ENCODE results near the gene RASGEF1C.

The RASGEF1C gene

GRCh38 chr5:180140079-180140554, 68.9 kb downstream of the RASGEF1C start:
- no peaks in the 10 kb centered on the region for H3K36me3 Mint-ChIP-seq (ENCODE audit: low read depth)
- TF ChIP-seq CTCF (IDR thresholded peaks at IDR 0.05; ENCODE audit: unreplicated experiment in 3 of 3) = no peak
- H3K27me3 Mint-ChIP-seq (ENCODE audit: low read depth) = peaks cover 15% of the 10 kb centered on the region
- H3K27ac Mint-ChIP-seq = no peak overlapping the region
- no peaks in the 10 kb centered on the region for H3K9me3 Mint-ChIP-seq
- H3K4me1 Mint-ChIP-seq = no peaks in the 10 kb centered on the region
- no peak overlapping the region for H3K4me3 Mint-ChIP-seq

- Mint-ChIP-seq H3K36me3 (ENCODE audit: low read depth) (no peaks in the 10 kb centered on the region), H3K4me1 (no peaks in the 10 kb centered on the region), H3K4me3 (no peak overlapping the region), H3K27me3 (ENCODE audit: low read depth) (peaks cover 20% of the 10 kb centered on the region), H3K9me3 (no peaks in the 10 kb centered on the region), H3K27ac (no peak overlapping the region)
- no peak for TF ChIP-seq CTCF (IDR thresholded peaks at IDR 0.05; ENCODE audit: unreplicated experiment in 3 of 3)
Measured at GRCh38 chr5:180139731-180140055, 69.3 kb downstream of the RASGEF1C start.

GRCh38 chr5:180138976-180139730, 69.9 kb downstream of the RASGEF1C start:
- TF ChIP-seq CTCF (IDR thresholded peaks at IDR 0.05; ENCODE audit: unreplicated experiment in 3 of 3) = no peak
- Mint-ChIP-seq H3K4me3 (no peak overlapping the region), H3K27ac (no peak overlapping the region)

GRCh38 chr5:180138214-180138975, 70.6 kb downstream of the RASGEF1C start:
- Mint-ChIP-seq H3K9me3 (no peaks in the 10 kb centered on the region), H3K36me3 (ENCODE audit: low read depth) (no peaks in the 10 kb centered on the region), H3K4me3 (no peak overlapping the region), H3K27me3 (ENCODE audit: low read depth) (peaks cover 20% of the 10 kb centered on the region), H3K4me1 (no peaks in the 10 kb centered on the region), H3K27ac (no peak overlapping the region)
- TF ChIP-seq CTCF (IDR thresholded peaks at IDR 0.05; ENCODE audit: unreplicated experiment in 3 of 3) = no peak

More at GRCh38 chr5:180138976-180139730, 69.9 kb downstream of the RASGEF1C start:
- Mint-ChIP-seq H3K4me1 (no peaks in the 10 kb centered on the region), H3K9me3 (no peaks in the 10 kb centered on the region), H3K36me3 (ENCODE audit: low read depth) (no peaks in the 10 kb centered on the region), H3K27me3 (ENCODE audit: low read depth) (peaks cover 20% of the 10 kb centered on the region)

- H3K4me3 Mint-ChIP-seq = no peak overlapping the region
- H3K27ac Mint-ChIP-seq = no peak overlapping the region
- no peaks in the 10 kb centered on the region for H3K36me3 Mint-ChIP-seq (ENCODE audit: low read depth)
- no peaks in the 10 kb centered on the region for H3K4me1 Mint-ChIP-seq
- H3K27me3 Mint-ChIP-seq (ENCODE audit: low read depth) = peaks cover 20% of the 10 kb centered on the region
- H3K9me3 Mint-ChIP-seq = no peaks in the 10 kb centered on the region
- TF ChIP-seq CTCF (IDR thresholded peaks at IDR 0.05; ENCODE audit: unreplicated experiment in 3 of 3) = no peak
Measured at GRCh38 chr5:180137401-180138213, 71.4 kb downstream of the RASGEF1C start.
